Activated T-helper 1 cell treated with anti-CD3 and anti-CD28 coated beads, Interleukin-12 subunit alpha, Interleukin-12 subunit beta, Interleukin-2, Interleukin-4 antibody, amounts not matched to agents 30 ng/mL and 10 ng/mL and 1 ng/mL, durations not matched to agents 14 hours and 24 hours and 36 hours (primary cell): ENCODE measurements around the gene PACSIN1. TPM values are rescaled to one million over a fixed set of nuclear protein-coding genes. Genes with fewer than 3 reads are reported as not detected.

ENCODE experiments used
- DNase-seq: peaks from one replicate; pipeline ENCODE4 v3.0.0; 2021; ENCODE audit warnings: low spot score
- H3K27ac Mint-ChIP-seq: one replicate; pipeline ENCODE4 v1.8.0; 2021; ENCODE audit warnings: mild to moderate bottlenecking, mixed read lengths
- H3K27me3 Mint-ChIP-seq: one replicate; pipeline ENCODE4 v1.8.0; 2022; ENCODE audit warnings: mild to moderate bottlenecking, moderate library complexity, mixed read lengths; ENCODE audit not compliant: insufficient read depth
- H3K36me3 Mint-ChIP-seq: one replicate; pipeline ENCODE4 v1.8.0; 2021; ENCODE audit warnings: low read depth, mixed read lengths
- H3K4me1 Mint-ChIP-seq: one replicate; pipeline ENCODE4 v1.8.0; 2021; ENCODE audit warnings: low read depth, mixed read lengths
- H3K4me3 Mint-ChIP-seq: one replicate; pipeline ENCODE4 v1.8.0; 2021; ENCODE audit warnings: mild to moderate bottlenecking, moderate library complexity, mixed read lengths
- H3K9me3 Mint-ChIP-seq: one replicate; pipeline ENCODE4 v1.8.0; 2021; ENCODE audit warnings: mixed read lengths
- intact Hi-C: fragments of 100-400 bp; cut with micrococcal nuclease; formaldehyde crosslinking; loops from one replicate; pipeline ENCODE4 v1.15.1; 2024
- total RNA-seq: library from RNA; stranded (reverse); gene quantifications from 2 replicates; pipeline ENCODE4 v1.2.3, GENCODE V29; 2022

Gene PACSIN1
- total RNA-seq, 1 donor from 2014 or later, result not detected

GRCh38 chr6:34524499-34524898, 58.6 kb downstream of the PACSIN1 start:
- H3K4me1 Mint-ChIP-seq, result no peaks in the 10 kb centered on the region
- H3K36me3 Mint-ChIP-seq, result no peaks in the 10 kb centered on the region
- peaks cover 6% of the 10 kb centered on the region for H3K27me3 Mint-ChIP-seq
- intact Hi-C loops, result no loop called here
- no peak for DNase-seq
- no peak overlapping the region for H3K4me3 Mint-ChIP-seq
- no peak overlapping the region for H3K27ac Mint-ChIP-seq
- H3K9me3 Mint-ChIP-seq, result no peaks in the 10 kb centered on the region

DNA sequence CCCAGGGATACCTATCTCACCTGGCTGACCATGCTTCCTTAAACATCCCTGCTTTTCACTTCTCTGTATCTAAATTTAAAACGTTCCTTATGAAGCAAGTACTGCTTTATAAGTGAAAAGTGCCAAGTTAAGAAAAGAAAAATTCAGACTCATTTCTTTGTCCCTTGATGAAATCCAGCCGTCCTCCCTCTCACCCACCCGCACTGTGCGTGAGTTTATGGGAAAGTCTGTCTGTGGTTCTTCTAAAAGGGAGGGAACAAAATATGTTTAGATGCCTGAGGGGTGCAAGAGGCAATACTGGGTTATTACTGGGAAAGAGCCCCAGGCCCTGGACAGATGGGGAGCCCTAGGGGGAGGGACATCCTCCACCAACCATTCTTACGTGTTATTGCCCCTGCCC, 59.1 kb downstream of the PACSIN1 start:
- H3K27ac Mint-ChIP-seq, result no peak overlapping the region

DNA sequence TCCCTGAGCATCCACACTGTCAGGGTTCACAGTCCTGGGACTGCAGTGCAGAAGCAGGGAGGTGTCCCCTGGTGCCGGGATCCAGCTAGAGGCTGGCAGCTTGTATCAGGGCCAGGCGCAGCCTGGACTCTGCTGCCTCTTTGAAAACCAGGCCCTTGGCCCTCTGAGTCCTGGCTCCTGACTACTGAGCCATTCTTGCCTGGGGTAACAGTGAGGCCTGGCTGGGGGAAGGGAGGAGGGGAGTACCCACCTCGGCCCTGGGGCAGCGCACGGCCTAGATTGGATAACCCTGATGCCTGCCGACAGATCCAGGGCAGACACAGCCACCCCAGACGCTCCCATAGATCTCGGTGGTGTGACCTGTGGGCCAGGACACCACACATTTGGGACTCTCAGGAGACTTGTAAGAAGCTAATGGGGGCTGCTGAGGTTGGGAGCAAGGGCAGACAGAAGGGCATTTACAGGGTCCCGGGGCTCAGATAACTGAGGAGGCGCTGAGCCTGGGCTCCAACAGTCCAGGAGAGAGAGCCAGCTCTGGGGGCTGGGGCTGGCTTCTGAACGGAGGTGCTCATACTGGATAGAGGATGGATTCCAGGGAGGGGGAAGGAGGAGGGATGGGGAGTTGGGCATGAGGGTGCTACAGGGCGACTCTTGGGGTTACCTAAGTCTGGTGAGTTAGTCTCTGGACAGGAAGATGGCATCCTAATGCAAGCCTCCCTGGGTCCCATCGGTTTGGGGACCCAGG, 59.7 kb downstream of the PACSIN1 start:
- Mint-ChIP-seq H3K4me3 (no peak overlapping the region), H3K4me1 (no peaks in the 10 kb centered on the region), H3K27me3 (peaks cover 6% of the 10 kb centered on the region), H3K27ac (no peak overlapping the region), H3K9me3 (no peaks in the 10 kb centered on the region), H3K36me3 (no peaks in the 10 kb centered on the region)
- no peak for DNase-seq
- intact Hi-C loops, result loop anchor here (2.0 to 5.0 kb wide), 4 partner anchors 171 to 738 kb away; partner anchors contain the start of genes ILRUN, LEMD2 and SMIM29

More for the DNA sequence above, 59.1 kb downstream of the PACSIN1 start:
- Mint-ChIP-seq H3K4me3 (no peak overlapping the region), H3K27me3 (peaks cover 6% of the 10 kb centered on the region), H3K9me3 (no peaks in the 10 kb centered on the region), H3K4me1 (no peaks in the 10 kb centered on the region), H3K36me3 (no peaks in the 10 kb centered on the region)
- DNase-seq, result no peak
- intact Hi-C loops, result loop anchor here (5.0 kb wide), 2 partner anchors 303 to 738 kb away; partner anchors contain the start of gene LEMD2

- Mint-ChIP-seq H3K27ac (no peak overlapping the region), H3K4me3 (no peak overlapping the region), H3K4me1 (no peaks in the 10 kb centered on the region), H3K27me3 (peaks cover 6% of the 10 kb centered on the region), H3K36me3 (no peaks in the 10 kb centered on the region), H3K9me3 (no peaks in the 10 kb centered on the region)
- no peak for DNase-seq
- intact Hi-C loops, result loop anchor here (2.0 to 5.0 kb wide), 4 partner anchors 170 to 739 kb away; partner anchors contain the start of genes ILRUN, LEMD2 and SMIM29
These were observed 60.5 kb downstream of the PACSIN1 start for GRCh38 chr6:34526241-34526972.

GRCh38 chr6:34526992-34527728, 61.3 kb downstream of the PACSIN1 start:
- peak; percentile 91 for DNase-seq
- H3K4me3 Mint-ChIP-seq, result peak overlapping the region; percentile 6
- no peaks in the 10 kb centered on the region for H3K9me3 Mint-ChIP-seq
- intact Hi-C loops, result loop anchor here (1.0 to 5.0 kb wide), 9 partner anchors 67 to 740 kb away; partner anchors contain the start of genes ILRUN, LEMD2, SMIM29 and SNRPC
- H3K4me1 Mint-ChIP-seq, result no peaks in the 10 kb centered on the region
- H3K36me3 Mint-ChIP-seq, result no peaks in the 10 kb centered on the region
- peaks cover 6% of the 10 kb centered on the region for H3K27me3 Mint-ChIP-seq
- no peak overlapping the region for H3K27ac Mint-ChIP-seq

DNA sequence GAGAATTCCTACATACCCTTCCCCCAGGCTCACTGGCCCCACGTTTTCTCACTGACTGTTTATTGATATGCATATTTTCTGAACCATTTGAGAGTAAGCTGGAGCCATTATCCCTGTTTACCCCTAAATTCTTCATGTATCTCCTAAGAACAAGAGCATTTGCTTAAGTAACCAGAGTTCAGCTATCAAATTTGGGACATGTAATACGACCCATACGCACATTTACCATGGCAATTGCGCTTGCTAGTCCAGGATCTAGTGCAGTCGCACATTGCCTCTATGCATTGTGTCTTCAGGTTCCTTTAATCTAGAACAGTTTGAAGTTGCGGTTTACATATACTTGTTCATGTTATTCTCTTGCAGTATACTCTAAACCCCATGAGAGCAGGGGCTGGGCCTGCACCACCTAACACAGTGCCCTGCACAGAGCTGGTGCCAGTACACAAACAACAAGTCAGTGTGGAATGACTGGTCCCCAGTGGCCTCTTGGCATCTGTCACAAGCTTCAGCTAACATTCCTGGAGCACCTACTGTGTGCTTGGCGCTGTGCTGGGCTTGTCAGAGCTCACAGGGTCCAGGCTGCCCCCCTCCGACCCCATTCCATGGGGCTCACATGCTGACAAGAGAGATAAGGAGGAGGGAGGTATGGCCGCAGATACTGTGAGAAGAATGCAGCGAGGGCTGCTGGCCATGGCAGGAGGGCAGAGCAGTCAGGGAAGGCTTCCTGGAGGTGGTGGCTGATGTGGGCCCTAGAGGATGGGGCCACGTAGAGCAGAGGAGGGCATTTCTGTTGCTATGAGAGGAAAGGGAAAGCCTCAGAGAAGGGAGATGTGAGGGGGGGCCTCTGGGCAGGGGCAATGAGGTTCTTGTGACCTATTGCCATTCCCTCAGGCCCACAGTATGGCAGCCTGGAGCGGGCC, 62.1 kb downstream of the PACSIN1 start:
- DNase-seq, result no peak
- Mint-ChIP-seq H3K27ac (peak overlapping the region; percentile 18), H3K4me3 (no peak overlapping the region), H3K36me3 (no peaks in the 10 kb centered on the region), H3K4me1 (no peaks in the 10 kb centered on the region), H3K27me3 (peaks cover 6% of the 10 kb centered on the region), H3K9me3 (no peaks in the 10 kb centered on the region)
- intact Hi-C loops, result loop anchor here (1.0 to 5.0 kb wide), 9 partner anchors 68 to 741 kb away; partner anchors contain the start of genes ILRUN, LEMD2, SMIM29 and SNRPC

DNA sequence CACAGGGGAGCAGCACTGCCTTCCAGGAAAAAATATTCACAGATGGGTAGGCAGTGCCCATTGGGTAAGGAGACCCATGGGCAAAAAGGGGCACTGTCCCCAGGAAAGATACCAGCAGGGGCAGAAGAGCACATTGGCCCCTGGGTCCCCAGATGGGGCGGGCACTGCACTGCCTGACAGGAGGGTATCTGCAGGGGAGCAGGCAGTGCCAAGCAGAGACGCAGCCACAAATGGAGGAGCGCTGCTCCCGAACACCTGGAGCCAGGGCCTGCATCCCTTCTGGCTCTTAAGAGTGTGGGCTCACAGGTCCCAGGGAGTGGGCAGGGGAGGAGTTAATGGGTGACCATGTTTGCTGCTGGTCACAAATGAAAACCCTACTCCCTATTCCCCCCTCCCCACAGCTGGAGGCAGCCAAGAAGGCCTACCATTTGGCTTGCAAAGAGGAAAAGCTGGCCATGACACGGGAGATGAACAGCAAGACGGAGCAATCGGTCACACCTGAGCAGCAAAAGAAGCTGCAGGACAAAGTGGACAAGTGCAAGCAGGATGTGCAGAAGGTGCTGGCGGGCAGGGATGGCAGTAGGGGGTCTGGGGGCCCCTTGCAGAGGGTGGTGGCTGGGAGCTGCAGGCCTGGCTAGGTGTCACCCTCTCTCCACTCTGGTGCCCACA, 63.3 kb downstream of the PACSIN1 start:
- Mint-ChIP-seq H3K4me3 (no peak overlapping the region), H3K4me1 (no peaks in the 10 kb centered on the region), H3K36me3 (no peaks in the 10 kb centered on the region), H3K27ac (no peak overlapping the region), H3K9me3 (no peaks in the 10 kb centered on the region), H3K27me3 (peaks cover 4% of the 10 kb centered on the region)
- DNase-seq, result no peak
- intact Hi-C loops, result loop anchor here (5.0 kb wide), 2 partner anchors 307 to 742 kb away; partner anchors contain the start of gene LEMD2

DNA sequence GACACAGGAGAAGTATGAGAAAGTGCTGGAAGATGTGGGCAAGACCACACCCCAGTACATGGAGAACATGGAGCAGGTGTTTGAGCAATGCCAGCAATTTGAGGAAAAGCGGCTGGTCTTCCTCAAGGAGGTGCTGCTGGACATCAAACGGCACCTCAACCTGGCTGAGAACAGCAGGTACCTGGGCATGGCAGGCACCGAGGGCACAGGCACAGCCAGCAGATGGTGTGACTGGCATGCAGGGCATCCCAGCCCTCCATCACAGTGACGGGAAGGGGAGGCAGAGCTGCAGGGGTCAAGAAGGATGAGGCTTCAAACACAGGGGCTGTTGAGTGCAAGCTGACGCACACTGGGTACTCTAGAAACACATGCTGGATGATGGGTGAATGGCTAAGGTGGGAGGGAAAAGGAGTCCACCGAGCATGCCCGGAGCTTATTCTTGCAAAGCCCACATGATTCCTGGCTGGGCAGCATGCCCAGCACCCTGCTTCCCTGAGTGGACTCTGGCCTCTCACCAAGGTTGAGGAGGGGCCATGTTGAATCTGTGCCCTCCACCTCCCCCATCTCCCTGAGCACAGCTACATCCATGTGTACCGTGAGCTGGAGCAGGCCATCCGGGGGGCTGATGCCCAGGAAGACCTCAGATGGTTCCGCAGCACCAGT, 63.9 kb downstream of the PACSIN1 start:
- Mint-ChIP-seq H3K4me3 (no peak overlapping the region), H3K36me3 (no peaks in the 10 kb centered on the region), H3K4me1 (no peaks in the 10 kb centered on the region), H3K27ac (no peak overlapping the region), H3K9me3 (no peaks in the 10 kb centered on the region), H3K27me3 (peaks cover 3% of the 10 kb centered on the region)
- intact Hi-C loops, result loop anchor here (5.0 kb wide), 2 partner anchors 307 to 742 kb away; partner anchors contain the start of gene LEMD2
- DNase-seq, result no peak

GRCh38 chr6:34530753-34531365, 65.0 kb downstream of the PACSIN1 start:
- Mint-ChIP-seq H3K4me3 (no peak overlapping the region), H3K4me1 (no peaks in the 10 kb centered on the region), H3K27me3 (peaks cover 3% of the 10 kb centered on the region), H3K27ac (no peak overlapping the region), H3K9me3 (no peaks in the 10 kb centered on the region), H3K36me3 (no peaks in the 10 kb centered on the region)
- intact Hi-C loops, result no loop called here
- no peak for DNase-seq

DNA sequence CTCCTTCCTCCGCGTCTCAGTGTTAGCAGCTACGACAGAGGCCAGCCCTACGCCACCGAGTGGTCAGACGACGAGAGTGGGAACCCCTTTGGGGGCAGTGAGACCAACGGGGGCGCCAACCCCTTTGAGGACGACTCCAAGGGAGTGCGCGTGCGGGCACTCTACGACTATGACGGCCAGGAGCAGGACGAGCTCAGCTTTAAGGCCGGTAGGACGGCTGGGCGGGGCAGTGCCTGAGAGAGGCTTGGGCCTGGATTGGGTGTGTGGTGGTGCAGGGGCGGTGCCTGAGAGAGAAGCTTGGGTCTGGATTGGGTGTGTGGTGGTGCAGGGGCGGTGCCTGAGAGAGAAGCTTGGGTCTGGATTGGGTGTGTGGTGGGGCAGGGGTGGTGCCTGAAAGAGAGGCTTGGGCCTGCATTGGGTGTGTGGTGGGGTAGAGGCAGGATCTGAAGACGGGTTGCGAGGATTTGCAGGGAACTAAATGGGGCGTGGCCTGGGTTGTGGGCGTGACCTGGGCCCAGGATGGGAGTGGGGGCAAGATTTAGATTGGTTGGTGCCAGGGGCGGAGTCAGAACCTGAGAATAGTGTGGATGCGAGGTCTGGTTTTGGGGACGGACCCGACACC, 65.8 kb downstream of the PACSIN1 start:
- Mint-ChIP-seq H3K36me3 (no peaks in the 10 kb centered on the region), H3K9me3 (no peaks in the 10 kb centered on the region), H3K4me3 (no peak overlapping the region), H3K27ac (no peak overlapping the region), H3K27me3 (peaks cover 3% of the 10 kb centered on the region), H3K4me1 (no peaks in the 10 kb centered on the region)
- intact Hi-C loops, result no loop called here
- DNase-seq, result no peak
